BLaER1 treated with 17β-estradiol and CSF1 and Interleukin-3, amounts not matched to agents 10 nM and 100 nM (cell line): Measurements from ENCODE around the gene TOR3A.

ENCODE experiments used
- H3K27ac ChIP-seq, 11 experiments: shearing (Covaris generic); formaldehyde crosslinking; 2 replicates each; pipeline ENCODE4 v1.8.1; 2022
- H3K27me3 ChIP-seq, 11 experiments: shearing (Covaris generic); formaldehyde crosslinking; 2 replicates each; pipeline ENCODE4 v1.8.1; 2022
- H3K36me3 ChIP-seq, 11 experiments: shearing (Covaris generic); formaldehyde crosslinking; 2 replicates each; pipeline ENCODE4 v1.8.1; 2022
- H3K4me1 ChIP-seq, 10 experiments: shearing (Covaris generic); formaldehyde crosslinking; 2 replicates each; pipeline ENCODE4 v1.8.1; 2022
- H3K4me2 ChIP-seq, 11 experiments: shearing (Covaris generic); formaldehyde crosslinking; 2 replicates each; pipeline ENCODE4 v1.8.1; 2022
- H3K4me3 ChIP-seq, 10 experiments: shearing (Covaris generic); formaldehyde crosslinking; 2 replicates each; pipeline ENCODE4 v1.8.1; 2022
- H3K9ac ChIP-seq, 11 experiments: shearing (Covaris generic); formaldehyde crosslinking; 2 replicates each; pipeline ENCODE4 v1.8.1; 2022
- H3K9me3 ChIP-seq, 11 experiments: shearing (Covaris generic); formaldehyde crosslinking; replicated peaks in 1 of 11; 2 replicates each; pipeline ENCODE4 v1.8.1; 2022
- H4K20me1 ChIP-seq, 11 experiments: shearing (Covaris generic); formaldehyde crosslinking; 2 replicates each; pipeline ENCODE4 v1.8.1; 2022
- Cebpa-rat ChIP-seq, 11 experiments: shearing (Covaris generic); IDR thresholded peaks; 2 replicates each; pipeline ENCODE4 v1.8.1; 2022

Gene TOR3A

GRCh38 chr1:179092896-179093461 lies 11.1 kb downstream of the TOR3A start:
- no peak for TF ChIP-seq Cebpa-rat (IDR thresholded peaks at IDR 0.05)
- Histone ChIP-seq H3K27ac (peak overlapping the region in 10 of 11 experiments; percentile 18 to 77 (median 74); a peak in 14 of 22 replicates), H3K36me3 (peaks cover 64 to 97% (median 87%) of the 10 kb centered on the region in 11 experiments), H3K4me1 (peaks cover 52 to 66% (median 58%) of the 10 kb centered on the region in 10 experiments), H3K4me3 (no peak overlapping the region), H3K4me2 (peak overlapping the region in 7 of 11 experiments; percentile 37 to 78 (median 69); a peak in 12 of 22 replicates), H3K9me3 (no peaks in the 10 kb centered on the region), H4K20me1 (peaks cover 0 to 50% (median 25%) of the 10 kb centered on the region in 11 experiments; a peak in 13 of 22 replicates), H3K27me3 (no peaks in the 10 kb centered on the region), H3K9ac (peak overlapping the region in 2 of 11 experiments; percentile 59 to 61; a peak in 3 of 22 replicates)

GRCh38 chr1:179094818-179095217 lies 12.9 kb downstream of the TOR3A start:
- Histone ChIP-seq H3K4me2 (peak overlapping the region in 8 of 11 experiments; percentile 20 to 54 (median 36); a peak in 15 of 22 replicates), H3K4me3 (no peak overlapping the region), H4K20me1 (peaks cover 0 to 34% (median 15%) of the 10 kb centered on the region in 11 experiments; a peak in 10 of 22 replicates), H3K27me3 (no peaks in the 10 kb centered on the region), H3K36me3 (peaks cover 70 to 94% (median 83%) of the 10 kb centered on the region in 11 experiments), H3K27ac (peak overlapping the region in 4 of 11 experiments; percentile 8 to 56 (median 31); a peak in 3 of 22 replicates), H3K4me1 (peaks cover 35 to 48% (median 41%) of the 10 kb centered on the region in 10 experiments), H3K9ac (no peak overlapping the region), H3K9me3 (no peaks in the 10 kb centered on the region)
- no peak for TF ChIP-seq Cebpa-rat (IDR thresholded peaks at IDR 0.05)

GRCh38 chr1:179095377-179095776 lies 13.5 kb downstream of the TOR3A start:
- H3K4me3 ChIP-seq, result no peak overlapping the region
- H3K36me3 ChIP-seq, result peaks cover 70 to 97% (median 83%) of the 10 kb centered on the region in 11 experiments
- H3K27me3 ChIP-seq, result no peaks in the 10 kb centered on the region
- H3K4me2 ChIP-seq, result peak overlapping the region in 8 of 11 experiments; percentile 20 to 54 (median 36); a peak in 14 of 22 replicates
- peaks cover 0 to 34% (median 15%) of the 10 kb centered on the region in 11 experiments; a peak in 10 of 22 replicates for H4K20me1 ChIP-seq
- no peak for TF ChIP-seq Cebpa-rat (IDR thresholded peaks at IDR 0.05)
- no peak overlapping the region for H3K9ac ChIP-seq
- H3K27ac ChIP-seq, result peak overlapping the region in 3 of 11 experiments; percentile 19 to 56 (median 43); a peak in 2 of 22 replicates
- H3K4me1 ChIP-seq, result peaks cover 32 to 43% (median 37%) of the 10 kb centered on the region in 10 experiments
- no peaks in the 10 kb centered on the region for H3K9me3 ChIP-seq

- Histone ChIP-seq H3K4me2 (no peak overlapping the region), H3K4me1 (peaks cover 27 to 38% (median 32%) of the 10 kb centered on the region in 10 experiments), H3K9ac (no peak overlapping the region), H3K27ac (0 out of 22 replicates have a peak overlapping the region, but pooled peaks of 1 of the 11 experiments have one; percentile 56), H3K27me3 (no peaks in the 10 kb centered on the region), H3K36me3 (peaks cover 74 to 97% (median 80%) of the 10 kb centered on the region in 11 experiments), H3K4me3 (no peak overlapping the region), H4K20me1 (peaks cover 0 to 29% (median 9%) of the 10 kb centered on the region in 11 experiments; a peak in 10 of 22 replicates), H3K9me3 (no peaks in the 10 kb centered on the region)
- TF ChIP-seq Cebpa-rat (IDR thresholded peaks at IDR 0.05), result no peak
Measured at GRCh38 chr1:179095924-179096323, 14.1 kb downstream of the TOR3A start.

- Histone ChIP-seq H3K4me2 (no peak overlapping the region), H3K4me3 (no peak overlapping the region), H3K27me3 (no peaks in the 10 kb centered on the region), H3K9ac (no peak overlapping the region), H3K9me3 (no peaks in the 10 kb centered on the region), H4K20me1 (peaks cover 0 to 11% (median 0%) of the 10 kb centered on the region in 11 experiments; a peak in 3 of 22 replicates), H3K4me1 (peaks cover 0 to 16% (median 7%) of the 10 kb centered on the region in 10 experiments; a peak in 15 of 20 replicates), H3K27ac (no peak overlapping the region), H3K36me3 (peaks cover 39 to 88% (median 53%) of the 10 kb centered on the region in 11 experiments)
- no peak for TF ChIP-seq Cebpa-rat (IDR thresholded peaks at IDR 0.05)
Measured at GRCh38 chr1:179099891-179100290, 18.0 kb downstream of the TOR3A start.

- Histone ChIP-seq H4K20me1 (no peaks in the 10 kb centered on the region; a peak in 1 of 22 replicates), H3K27ac (no peak overlapping the region), H3K9me3 (no peaks in the 10 kb centered on the region), H3K36me3 (peaks cover 27 to 86% (median 41%) of the 10 kb centered on the region in 11 experiments), H3K4me2 (no peak overlapping the region), H3K4me3 (no peak overlapping the region), H3K27me3 (no peaks in the 10 kb centered on the region), H3K9ac (no peak overlapping the region), H3K4me1 (peaks cover 0 to 9% (median 0%) of the 10 kb centered on the region in 10 experiments; a peak in 6 of 20 replicates)
- no peak for TF ChIP-seq Cebpa-rat (IDR thresholded peaks at IDR 0.05)
Measured at GRCh38 chr1:179101566-179101965, 19.7 kb downstream of the TOR3A start.

GRCh38 chr1:179103999-179104398 lies 22.1 kb downstream of the TOR3A start:
- peaks cover 0 to 20% (median 5%) of the 10 kb centered on the region in 10 experiments; a peak in 9 of 20 replicates for H3K4me1 ChIP-seq
- H3K4me2 ChIP-seq, result no peak overlapping the region
- no peaks in the 10 kb centered on the region for H3K27me3 ChIP-seq
- no peak for TF ChIP-seq Cebpa-rat (IDR thresholded peaks at IDR 0.05)
- H3K9ac ChIP-seq, result no peak overlapping the region
- H3K4me3 ChIP-seq, result no peak overlapping the region
- H3K36me3 ChIP-seq, result peaks cover 31 to 88% (median 41%) of the 10 kb centered on the region in 11 experiments
- no peak overlapping the region for H3K27ac ChIP-seq
- H4K20me1 ChIP-seq, result no peaks in the 10 kb centered on the region; a peak in 2 of 22 replicates
- H3K9me3 ChIP-seq, result no peaks in the 10 kb centered on the region

- Histone ChIP-seq H3K4me1 (peaks cover 0 to 22% (median 5%) of the 10 kb centered on the region in 10 experiments; a peak in 9 of 20 replicates), H3K4me3 (no peak overlapping the region), H3K9me3 (no peaks in the 10 kb centered on the region), H4K20me1 (no peaks in the 10 kb centered on the region; a peak in 2 of 22 replicates), H3K9ac (no peak overlapping the region), H3K36me3 (peaks cover 39 to 88% (median 47%) of the 10 kb centered on the region in 11 experiments), H3K27ac (no peak overlapping the region), H3K27me3 (no peaks in the 10 kb centered on the region), H3K4me2 (no peak overlapping the region)
- TF ChIP-seq Cebpa-rat (IDR thresholded peaks at IDR 0.05), result no peak
Measured at GRCh38 chr1:179104611-179105250, 22.9 kb downstream of the TOR3A start.

- H3K27ac ChIP-seq, result no peak overlapping the region
- H3K4me3 ChIP-seq, result no peak overlapping the region
- H3K36me3 ChIP-seq, result peaks cover 45 to 88% (median 52%) of the 10 kb centered on the region in 11 experiments
- no peak overlapping the region for H3K4me2 ChIP-seq
- no peak for TF ChIP-seq Cebpa-rat (IDR thresholded peaks at IDR 0.05)
- H3K4me1 ChIP-seq, result peaks cover 0 to 22% (median 5%) of the 10 kb centered on the region in 10 experiments; a peak in 9 of 20 replicates
- no peaks in the 10 kb centered on the region for H3K9me3 ChIP-seq
- H3K9ac ChIP-seq, result no peak overlapping the region
- no peaks in the 10 kb centered on the region; a peak in 1 of 22 replicates for H4K20me1 ChIP-seq
- H3K27me3 ChIP-seq, result no peaks in the 10 kb centered on the region
Measured at GRCh38 chr1:179105393-179105792, 23.5 kb downstream of the TOR3A start.
